HG03060 (cell line): ENCODE data around the gene LKAAEAR1.

Source experiments
- ATAC-seq: cut with Tn5 transposase; IDR thresholded peaks from one replicate; pipeline ENCODE4 v1.9.1; 2021; ENCODE audit warnings: low read depth, moderate number of reproducible peaks; ENCODE audit not compliant: unreplicated experiment

Gene LKAAEAR1

GRCh38 chr20:64040231-64041039 lies 43.8 kb downstream of the LKAAEAR1 start:
- no peak for ATAC-seq

DNA sequence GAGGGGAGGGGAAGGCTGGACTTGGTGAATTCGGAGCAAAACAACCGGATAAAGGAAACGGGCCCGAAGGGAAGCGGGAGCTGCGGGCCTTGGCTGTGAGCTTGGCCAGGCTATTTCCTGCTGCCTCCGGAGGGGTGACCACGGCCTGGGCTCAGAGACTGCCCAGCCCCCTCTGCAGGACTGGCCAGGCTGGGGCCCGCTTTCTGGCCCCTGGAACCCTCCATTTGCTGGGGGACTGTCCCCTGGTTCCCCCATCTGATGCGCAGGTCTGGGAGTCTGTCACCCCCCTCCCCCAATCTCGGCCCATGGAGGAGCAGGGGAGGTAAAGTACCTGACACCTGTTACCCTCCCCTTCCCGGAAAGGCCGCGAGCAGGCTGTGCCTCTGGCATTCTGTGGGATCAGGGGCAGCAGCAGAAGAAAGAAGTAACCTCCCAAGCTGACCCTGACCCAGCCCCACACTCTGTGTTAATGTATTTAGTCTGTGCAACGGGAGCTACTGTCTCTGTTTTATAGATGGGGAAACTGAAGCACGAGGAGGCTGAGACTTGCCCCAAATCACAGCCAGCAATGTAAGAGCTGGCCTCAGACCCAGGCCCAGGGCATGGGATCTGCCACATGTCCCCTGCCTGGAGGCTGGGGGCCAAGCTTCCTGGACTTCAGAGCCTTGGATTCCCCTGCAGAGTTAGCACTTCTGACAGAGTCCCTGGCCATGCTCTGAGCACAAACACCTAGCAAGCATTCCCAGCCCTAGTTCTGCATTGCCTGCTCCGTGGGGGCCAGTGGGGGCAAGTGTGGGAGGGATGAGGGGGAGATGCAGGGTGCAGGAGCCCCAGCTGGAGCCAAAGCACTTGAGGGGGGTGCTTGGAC lies 44.7 kb downstream of the LKAAEAR1 start:
- no peak for ATAC-seq

GRCh38 chr20:64038565-64039292 lies 45.5 kb downstream of the LKAAEAR1 start:
- ATAC-seq, result no peak

DNA sequence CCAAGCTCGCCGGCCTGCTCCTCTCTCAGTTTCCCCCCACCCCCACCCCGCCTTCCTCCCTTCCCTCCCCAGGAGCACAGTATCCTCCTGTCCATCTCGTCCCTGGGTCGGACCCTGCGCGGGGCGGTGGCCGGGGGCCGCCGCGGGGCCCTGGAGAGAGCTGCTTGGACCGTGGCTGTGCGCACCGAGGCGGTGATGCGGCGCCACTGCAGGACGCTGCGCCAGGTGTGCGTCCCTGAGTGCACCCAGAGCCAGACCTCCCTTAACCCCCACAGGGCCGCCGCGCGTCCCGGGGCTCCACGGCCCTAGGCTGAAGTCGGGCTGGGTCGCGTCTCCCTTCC lies 46.0 kb downstream of the LKAAEAR1 start:
- ATAC-seq, result no peak

DNA sequence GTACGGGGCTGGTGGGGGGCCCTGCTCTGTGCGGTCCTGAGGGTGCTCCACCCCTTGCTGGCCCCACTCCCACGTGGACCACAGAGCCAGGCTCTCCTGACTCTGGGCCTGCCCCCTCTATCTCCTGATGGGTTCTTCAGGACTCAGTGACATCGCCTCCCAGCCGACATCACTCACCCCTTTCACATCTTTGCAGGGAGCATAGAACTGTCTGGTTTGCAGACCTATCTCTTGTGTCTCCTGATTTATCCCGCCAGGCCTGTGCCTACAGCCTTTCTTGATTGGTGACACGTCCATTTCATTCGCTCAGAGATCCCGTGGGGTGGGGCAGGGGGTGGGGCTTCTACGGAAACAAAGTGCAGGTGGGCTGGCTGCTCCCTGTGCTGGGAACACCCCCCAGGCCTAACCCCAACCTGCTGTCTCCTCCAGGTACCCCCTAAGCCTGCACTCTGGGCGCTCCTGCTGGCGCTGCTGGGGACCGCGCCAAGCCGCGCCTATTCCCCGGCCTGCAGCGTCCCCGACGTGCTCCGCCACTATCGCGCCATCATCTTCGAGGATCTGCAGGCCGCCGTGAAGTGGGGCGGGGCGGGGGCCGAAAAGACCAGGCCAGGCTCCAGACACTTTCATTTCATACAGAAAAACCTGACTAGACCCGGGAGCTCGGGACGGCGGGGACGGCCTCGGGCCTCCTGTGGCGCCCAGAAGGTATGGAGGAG lies 46.5 kb downstream of the LKAAEAR1 start:
- no peak for ATAC-seq

GRCh38 chr20:64037199-64037497 lies 47.0 kb downstream of the LKAAEAR1 start:
- ATAC-seq, result no peak

DNA sequence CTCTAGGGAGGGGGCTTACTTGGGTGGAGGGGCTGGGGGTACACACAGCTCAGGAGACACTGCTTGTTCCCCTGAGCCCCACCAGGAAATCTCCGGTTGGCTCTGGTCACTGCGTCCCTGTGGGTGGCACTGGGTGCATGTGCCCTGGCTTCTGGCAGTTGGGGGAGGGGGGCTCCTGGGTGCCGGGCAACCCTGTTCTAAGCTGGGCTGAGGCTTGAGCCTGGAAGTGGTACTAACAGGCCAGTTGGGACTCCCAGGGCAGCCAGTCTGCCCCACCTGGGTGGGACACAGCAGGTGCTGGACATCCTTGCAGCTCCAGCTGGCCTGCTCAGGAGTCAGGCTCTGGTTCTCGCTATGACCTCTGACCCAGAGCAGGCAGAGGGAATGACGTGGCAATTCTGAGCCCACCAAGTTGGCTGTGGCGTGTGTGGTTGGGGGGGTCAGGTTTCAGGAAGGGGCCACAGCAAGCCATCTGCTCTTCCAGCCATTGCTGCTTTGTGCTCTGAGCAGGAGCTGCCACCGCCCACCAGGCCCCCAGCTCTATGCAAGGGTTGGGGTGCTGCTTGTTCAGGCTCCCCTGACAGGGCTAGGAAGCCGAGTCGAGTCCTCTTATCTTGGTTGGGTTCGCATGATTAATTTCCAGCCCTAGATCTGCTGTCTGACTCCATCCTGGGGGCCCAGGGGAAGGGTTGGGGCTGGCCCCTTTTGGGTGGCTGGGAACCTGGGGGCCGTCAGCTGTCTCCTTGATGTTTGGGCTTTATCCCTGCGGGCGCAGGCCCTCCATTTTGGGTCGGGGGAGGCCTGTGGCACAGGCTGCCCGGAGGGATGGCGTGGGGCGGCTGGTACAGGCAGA lies 47.6 kb downstream of the LKAAEAR1 start:
- ATAC-seq, result no peak

DNA sequence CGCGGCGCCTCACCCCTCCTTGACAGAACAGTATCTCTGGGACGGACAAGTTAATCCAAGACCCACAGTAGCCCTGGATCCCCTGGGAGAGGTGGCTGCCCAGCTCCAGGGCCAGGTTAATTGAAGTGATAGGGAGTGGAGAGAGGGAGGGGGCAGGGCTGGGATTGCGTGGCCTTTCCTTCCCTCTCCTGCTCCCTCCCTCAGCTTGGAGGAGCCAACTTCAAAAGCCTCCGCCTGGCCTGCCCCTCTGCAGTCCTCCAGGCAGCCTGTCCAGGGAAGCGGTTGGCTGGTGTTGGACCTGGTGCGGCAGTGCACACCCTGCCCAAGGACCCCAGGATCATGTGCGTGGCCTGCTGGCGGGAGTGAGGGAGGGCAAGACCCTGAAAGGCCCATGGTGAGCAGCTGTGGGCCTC lies 48.3 kb downstream of the LKAAEAR1 start, which contains the start of gene C20orf204:
Gene C20orf204 (plus strand): TSS at position 250 of the 413 bp plus-strand sequence. CDS start 142 bp downstream, at position 392.
- ATAC-seq, result no peak

DNA sequence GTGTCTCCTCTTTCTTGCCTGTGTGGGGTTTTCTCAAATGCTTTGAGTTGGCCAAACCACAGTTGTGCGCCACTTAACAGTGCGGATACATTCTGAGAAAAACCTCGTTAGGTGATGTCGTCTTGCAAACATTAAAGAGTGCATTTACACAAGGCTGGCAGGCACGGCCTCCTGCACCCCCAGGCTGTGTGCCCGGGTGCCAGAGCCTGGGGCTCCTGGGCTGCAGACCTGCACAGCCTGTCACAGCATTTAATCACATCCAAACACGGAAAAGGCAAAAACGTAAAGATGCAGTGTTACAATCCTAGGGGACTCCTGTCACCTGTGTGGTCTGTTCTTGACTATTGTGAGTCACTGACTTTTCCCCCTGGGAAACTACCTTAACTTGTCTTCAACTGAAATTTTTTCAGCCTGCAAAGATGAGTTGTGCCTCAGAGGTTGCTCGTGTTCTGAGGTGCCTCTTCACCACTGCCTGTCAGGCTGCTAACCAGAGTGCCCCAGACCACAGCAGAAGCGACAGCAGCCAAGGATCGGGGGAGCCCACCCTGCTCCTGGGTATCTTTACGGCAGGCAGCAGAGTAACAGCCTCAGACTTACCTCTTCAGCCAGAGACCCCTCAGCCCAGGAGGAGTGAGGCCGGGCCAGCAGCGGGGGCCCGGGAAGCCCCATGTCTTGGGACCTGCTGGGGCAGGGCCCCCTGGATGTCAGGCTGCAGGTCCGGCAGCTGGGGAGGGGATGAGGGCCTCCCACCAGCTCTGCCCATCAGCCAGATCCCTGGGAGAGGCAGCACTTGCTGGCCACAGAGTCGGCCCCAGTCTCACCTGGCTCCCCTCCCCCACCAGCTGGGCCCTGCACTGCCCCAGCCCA lies 48.9 kb downstream of the LKAAEAR1 start:
- no peak for ATAC-seq

GRCh38 chr20:64033981-64034493 lies 50.2 kb downstream of the LKAAEAR1 start:
- ATAC-seq, result no peak
